Subcutaneous abdominal adipose tissue (tissue), 5 donors: ENCODE data around the gene SRCIN1.
"Not testable (repeated sequence)": the region's sequence is repeated elsewhere in the genome, so short reads cannot be mapped to it uniquely, and the experiment has no call there.

ENCODE experiments used
- H3K27ac ChIP-seq: one replicate; pipeline ENCODE4 v1.7.0; 2013; ENCODE audit warnings: low read depth, mild to moderate bottlenecking, inconsistent platforms, low read length, moderate library complexity
- H3K27me3 ChIP-seq, 5 donors: one replicate each; pipeline ENCODE4 v1.7.0; 2013; ENCODE audit warnings: low read length in 5 of 5, inconsistent platforms in 1 of 5; ENCODE audit not compliant: control insufficient read depth in 5 of 5, insufficient read depth in 4 of 5
- H3K36me3 ChIP-seq, 5 donors: one replicate each; pipeline ENCODE4 v1.7.0; 2013; ENCODE audit warnings: low read length in 5 of 5; ENCODE audit not compliant: control insufficient read depth in 5 of 5, insufficient read depth in 5 of 5
- H3K4me1 ChIP-seq, 5 donors: one replicate each; pipeline ENCODE4 v1.7.0; 2013; ENCODE audit warnings: low read length in 5 of 5, mild to moderate bottlenecking in 3 of 5, moderate library complexity in 1 of 5; ENCODE audit not compliant: control insufficient read depth in 5 of 5, insufficient read depth in 5 of 5
- H3K4me3 ChIP-seq, 5 donors: one replicate each; pipeline ENCODE4 v1.7.0; 2013; ENCODE audit warnings: low read length in 5 of 5, low read depth in 1 of 5
- H3K9ac ChIP-seq, 5 donors: one replicate each; pipeline ENCODE4 v1.7.0; 2013; ENCODE audit warnings: low read length in 5 of 5, mild to moderate bottlenecking in 4 of 5, moderate library complexity in 3 of 5
- H3K9me3 ChIP-seq, 5 donors: one replicate each; pipeline ENCODE4 v1.7.0; 2013; ENCODE audit warnings: low read length in 5 of 5; ENCODE audit not compliant: control insufficient read depth in 5 of 5
- donor health status: healthy.
- donor health status: healthy.
- donor health status: healthy.
- donor health status: healthy.
- donor health status: healthy.

The SRCIN1 gene

GRCh38 chr17:38540514-38541045 lies 65.2 kb downstream of the SRCIN1 start:
- Histone ChIP-seq H3K4me1 (peaks cover 0 to 18% (median 0%) of the 10 kb centered on the region in 5 donors), H3K27me3 (peaks cover 4 to 14% (median 10%) of the 10 kb centered on the region in 5 donors), H3K36me3 (no peaks in the 10 kb centered on the region), H3K27ac (no peak overlapping the region), H3K4me3 (no peak overlapping the region), H3K9ac (no peak overlapping the region), H3K9me3 (no peaks in the 10 kb centered on the region)

- H3K4me1 ChIP-seq, result peaks cover 0 to 16% (median 0%) of the 10 kb centered on the region in 5 donors
- peaks cover 7 to 19% (median 13%) of the 10 kb centered on the region in 5 donors for H3K27me3 ChIP-seq
- no peaks in the 10 kb centered on the region for H3K36me3 ChIP-seq
- H3K27ac ChIP-seq, result no peak overlapping the region
- H3K4me3 ChIP-seq, result no peak overlapping the region
- H3K9me3 ChIP-seq, result no peaks in the 10 kb centered on the region
- H3K9ac ChIP-seq, result no peak overlapping the region
Observed at GRCh38 chr17:38539386-38539785, 66.4 kb downstream of the SRCIN1 start.

DNA sequence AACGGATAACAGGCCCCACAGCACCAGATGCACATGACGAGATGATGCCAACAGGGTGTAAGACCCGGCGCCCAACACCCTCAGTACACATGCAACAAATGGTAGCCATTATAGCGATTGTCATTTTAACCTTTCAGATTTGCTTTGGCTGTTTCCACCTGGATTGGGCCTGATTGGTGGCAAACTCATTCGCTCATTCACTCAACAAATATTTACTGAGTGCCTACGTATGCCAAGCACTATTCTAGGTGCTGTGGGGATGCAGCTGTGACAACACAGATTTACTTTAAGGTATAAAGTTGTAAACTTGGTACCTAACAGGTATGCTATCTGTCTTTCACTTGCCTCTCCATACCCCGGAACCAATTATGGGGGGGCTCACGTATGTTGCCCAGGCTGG lies 66.8 kb downstream of the SRCIN1 start:
- Histone ChIP-seq H3K4me3 (no peak overlapping the region), H3K36me3 (no peaks in the 10 kb centered on the region), H3K9me3 (no peaks in the 10 kb centered on the region), H3K4me1 (peaks cover 0 to 11% (median 0%) of the 10 kb centered on the region in 5 donors), H3K27ac (no peak overlapping the region), H3K27me3 (peaks cover 9 to 24% (median 16%) of the 10 kb centered on the region in 5 donors), H3K9ac (no peak overlapping the region)

GRCh38 chr17:38536661-38537060 lies 69.1 kb downstream of the SRCIN1 start:
- Histone ChIP-seq H3K36me3 (no peaks in the 10 kb centered on the region), H3K9ac (no peak overlapping the region), H3K27ac (no peak overlapping the region), H3K4me1 (no peaks in the 10 kb centered on the region), H3K9me3 (no peaks in the 10 kb centered on the region), H3K4me3 (no peak overlapping the region), H3K27me3 (peaks cover 19 to 34% (median 26%) of the 10 kb centered on the region in 5 donors)

GRCh38 chr17:38535886-38536285 lies 69.9 kb downstream of the SRCIN1 start:
- no peak overlapping the region for H3K4me3 ChIP-seq
- H3K36me3 ChIP-seq, result no peaks in the 10 kb centered on the region
- H3K9ac ChIP-seq, result no peak overlapping the region
- H3K9me3 ChIP-seq, result no peaks in the 10 kb centered on the region
- no peaks in the 10 kb centered on the region for H3K4me1 ChIP-seq
- no peak overlapping the region for H3K27ac ChIP-seq
- H3K27me3 ChIP-seq, result peaks cover 19 to 37% (median 26%) of the 10 kb centered on the region in 5 donors

GRCh38 chr17:38534498-38534885 lies 71.3 kb downstream of the SRCIN1 start:
- H3K9me3 ChIP-seq, result no peaks in the 10 kb centered on the region
- H3K27me3 ChIP-seq, result peaks cover 25 to 45% (median 28%) of the 10 kb centered on the region in 5 donors
- H3K4me3 ChIP-seq, result no peak overlapping the region
- H3K9ac ChIP-seq, result no peak overlapping the region
- no peak overlapping the region for H3K27ac ChIP-seq
- H3K36me3 ChIP-seq, result no peaks in the 10 kb centered on the region
- no peaks in the 10 kb centered on the region for H3K4me1 ChIP-seq

- Histone ChIP-seq H3K9me3 (no peaks in the 10 kb centered on the region), H3K9ac (no peak overlapping the region), H3K4me3 (no peak overlapping the region), H3K36me3 (no peaks in the 10 kb centered on the region), H3K4me1 (no peaks in the 10 kb centered on the region), H3K27me3 (peaks cover 24 to 45% (median 28%) of the 10 kb centered on the region in 5 donors), H3K27ac (no peak overlapping the region)
Observed at GRCh38 chr17:38533866-38534497, 71.8 kb downstream of the SRCIN1 start.

- Histone ChIP-seq H3K27me3 (peaks cover 28 to 48% (median 29%) of the 10 kb centered on the region in 5 donors), H3K4me1 (no peaks in the 10 kb centered on the region), H3K36me3 (no peaks in the 10 kb centered on the region), H3K4me3 (no peak overlapping the region), H3K27ac (no peak overlapping the region), H3K9me3 (no peaks in the 10 kb centered on the region), H3K9ac (no peak overlapping the region)
Observed at GRCh38 chr17:38533241-38533640, 72.5 kb downstream of the SRCIN1 start.

- Histone ChIP-seq H3K27me3 (peaks cover 28 to 52% (median 33%) of the 10 kb centered on the region in 5 donors), H3K36me3 (no peaks in the 10 kb centered on the region)
Observed at GRCh38 chr17:38532451-38532850, 73.3 kb downstream of the SRCIN1 start.

GRCh38 chr17:38531761-38532160 lies 74.0 kb downstream of the SRCIN1 start:
- peaks cover 28 to 52% (median 33%) of the 10 kb centered on the region in 5 donors for H3K27me3 ChIP-seq
- not testable (repeated sequence) for H3K27ac ChIP-seq, H3K9me3 ChIP-seq, H3K4me3 ChIP-seq, H3K4me1 ChIP-seq, H3K36me3 ChIP-seq, H3K9ac ChIP-seq

More at GRCh38 chr17:38532451-38532850, 73.3 kb downstream of the SRCIN1 start:
- Histone ChIP-seq H3K4me1 (no peaks in the 10 kb centered on the region), H3K4me3 (no peak overlapping the region), H3K9ac (no peak overlapping the region), H3K27ac (no peak overlapping the region), H3K9me3 (no peaks in the 10 kb centered on the region)
